GM12865 (cell line): ENCODE measurements around the gene C14orf132.
A peak's percentile ranks its signal among the peaks of the same experiment; 100 is the strongest.

Experiments used
- DNase-seq: peaks from one replicate; pipeline ENCODE4 v3.0.0; 2010; ENCODE audit warnings: low read depth
- H3K4me3 ChIP-seq: 2 replicates; pipeline ENCODE4 v1.5.1; 2011; ENCODE audit warnings: mild to moderate bottlenecking, low read depth, low read length, control low read depth
- TF ChIP-seq, protein P1 (sequence below): IDR thresholded peaks from 2 replicates; pipeline ENCODE4 v1.5.1; 2011; ENCODE audit warnings: low read length, control low read depth, low read depth, inconsistent platforms; ENCODE audit not compliant: insufficient read depth; ENCODE audit errors: missing control alignments

Gene C14orf132

DNA sequence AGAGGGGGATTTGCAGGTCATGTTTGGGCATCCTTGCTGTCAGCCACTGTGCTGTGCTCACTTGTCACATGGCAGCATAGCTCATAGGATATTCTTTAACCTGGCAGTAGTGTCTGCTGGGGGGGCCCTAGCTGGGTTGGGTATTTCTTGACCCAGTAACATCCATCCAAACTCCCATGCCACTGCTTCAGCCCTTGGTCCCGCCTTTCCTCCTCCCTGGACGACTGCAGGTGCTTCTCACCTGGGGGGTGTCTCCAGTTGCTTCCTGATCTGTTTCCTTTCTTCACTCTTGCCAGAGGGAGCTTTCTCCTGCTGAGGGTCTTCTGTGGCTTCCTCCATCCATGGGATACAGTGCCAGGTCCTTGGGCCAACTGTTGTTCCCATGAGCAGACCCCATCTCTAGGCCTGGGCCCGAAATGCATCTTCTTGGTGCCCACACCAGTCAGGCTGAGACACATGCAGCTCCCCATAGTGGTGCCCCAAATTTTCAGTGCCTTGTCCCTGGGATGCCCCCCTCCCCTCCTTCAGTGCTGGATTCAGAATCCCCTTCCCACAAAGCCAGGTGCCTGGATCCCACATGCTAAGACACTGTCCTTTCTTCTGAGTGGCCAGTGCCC, 20.5 kb downstream of the C14orf132 start:
- TF ChIP-seq, protein P1, sequence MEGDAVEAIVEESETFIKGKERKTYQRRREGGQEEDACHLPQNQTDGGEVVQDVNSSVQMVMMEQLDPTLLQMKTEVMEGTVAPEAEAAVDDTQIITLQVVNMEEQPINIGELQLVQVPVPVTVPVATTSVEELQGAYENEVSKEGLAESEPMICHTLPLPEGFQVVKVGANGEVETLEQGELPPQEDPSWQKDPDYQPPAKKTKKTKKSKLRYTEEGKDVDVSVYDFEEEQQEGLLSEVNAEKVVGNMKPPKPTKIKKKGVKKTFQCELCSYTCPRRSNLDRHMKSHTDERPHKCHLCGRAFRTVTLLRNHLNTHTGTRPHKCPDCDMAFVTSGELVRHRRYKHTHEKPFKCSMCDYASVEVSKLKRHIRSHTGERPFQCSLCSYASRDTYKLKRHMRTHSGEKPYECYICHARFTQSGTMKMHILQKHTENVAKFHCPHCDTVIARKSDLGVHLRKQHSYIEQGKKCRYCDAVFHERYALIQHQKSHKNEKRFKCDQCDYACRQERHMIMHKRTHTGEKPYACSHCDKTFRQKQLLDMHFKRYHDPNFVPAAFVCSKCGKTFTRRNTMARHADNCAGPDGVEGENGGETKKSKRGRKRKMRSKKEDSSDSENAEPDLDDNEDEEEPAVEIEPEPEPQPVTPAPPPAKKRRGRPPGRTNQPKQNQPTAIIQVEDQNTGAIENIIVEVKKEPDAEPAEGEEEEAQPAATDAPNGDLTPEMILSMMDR: no peak
- H3K4me3 ChIP-seq: no peak overlapping the region
- DNase-seq: no peak

DNA sequence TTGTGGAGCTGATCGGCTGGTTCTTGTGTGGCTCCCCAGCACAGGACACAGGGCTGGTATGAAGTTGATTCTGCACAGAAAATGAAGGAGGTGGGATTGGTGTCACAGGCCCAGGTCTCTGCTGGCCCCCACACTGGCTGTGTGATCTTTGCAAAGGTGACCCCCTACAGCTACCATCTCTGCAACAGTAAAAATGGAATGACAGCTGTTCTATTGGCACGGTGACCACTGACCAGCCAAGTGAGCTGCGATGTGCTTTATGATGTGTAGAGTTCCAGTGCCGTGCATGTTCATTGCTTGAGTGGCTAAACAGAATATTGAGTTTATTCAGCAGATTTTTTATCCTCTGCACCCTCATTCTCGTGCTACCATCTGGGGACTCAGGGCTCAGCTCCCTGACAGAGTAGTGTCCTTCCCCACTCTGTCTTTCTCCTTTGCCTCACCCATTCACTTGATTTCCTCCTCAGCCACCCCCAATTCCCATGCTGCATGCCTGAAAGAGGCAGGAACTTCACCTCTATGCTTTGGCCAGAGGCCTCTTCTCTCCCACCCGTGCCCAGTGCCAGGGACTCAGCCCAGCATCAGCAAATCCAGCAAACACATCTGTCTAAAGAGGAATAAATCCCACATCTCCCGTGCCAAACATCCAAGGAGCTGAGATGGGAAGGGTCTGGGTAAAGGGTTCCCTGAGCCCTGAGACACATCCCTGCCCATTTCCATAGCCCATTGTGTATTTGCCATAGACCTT, 21.2 kb downstream of the C14orf132 start:
- DNase-seq: no peak
- TF ChIP-seq, protein P1: no peak
- H3K4me3 ChIP-seq: no peak overlapping the region

DNA sequence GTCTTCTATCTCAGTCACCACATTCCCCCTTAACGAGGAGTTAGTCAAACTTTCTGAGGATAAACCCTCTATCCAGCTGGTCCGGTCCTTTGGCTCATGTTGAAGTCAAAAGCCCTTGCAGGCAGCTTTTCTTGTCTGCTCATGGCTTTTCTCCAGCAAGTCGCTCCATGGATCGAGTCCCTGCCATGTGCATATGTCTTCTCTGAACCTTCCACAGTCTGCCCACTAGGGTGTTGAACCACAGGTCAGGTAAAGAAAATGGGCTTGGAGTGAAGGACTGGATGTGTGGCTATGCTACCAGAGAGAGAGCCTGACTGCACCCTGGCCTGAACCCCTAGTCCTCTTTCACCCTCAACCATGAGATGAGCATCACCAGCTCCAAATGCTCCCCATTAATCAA, 22.8 kb downstream of the C14orf132 start:
- no peak overlapping the region for H3K4me3 ChIP-seq
- TF ChIP-seq, protein P1: no peak
- no peak for DNase-seq

DNA sequence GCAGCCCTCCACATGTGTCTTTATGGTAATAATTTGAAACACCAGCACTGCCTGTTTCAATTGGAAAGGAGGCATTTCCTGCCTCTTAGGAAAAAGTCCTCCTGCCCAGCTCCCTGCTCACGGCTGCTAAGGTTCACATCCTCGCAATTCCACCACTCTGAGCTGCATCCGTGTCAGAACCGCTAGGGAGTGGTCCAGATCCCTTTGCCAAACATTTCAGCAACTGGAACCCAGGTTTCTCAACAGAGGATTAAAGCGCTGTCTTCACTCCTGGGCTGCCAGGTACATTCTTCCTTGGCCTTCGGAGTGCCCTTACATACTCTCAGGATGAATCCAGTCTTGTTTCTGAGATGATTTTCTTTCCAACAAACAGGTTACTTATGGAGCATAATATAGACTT, 23.3 kb downstream of the C14orf132 start:
- H3K4me3 ChIP-seq: no peak overlapping the region
- TF ChIP-seq, protein P1: no peak
- no peak for DNase-seq

DNA sequence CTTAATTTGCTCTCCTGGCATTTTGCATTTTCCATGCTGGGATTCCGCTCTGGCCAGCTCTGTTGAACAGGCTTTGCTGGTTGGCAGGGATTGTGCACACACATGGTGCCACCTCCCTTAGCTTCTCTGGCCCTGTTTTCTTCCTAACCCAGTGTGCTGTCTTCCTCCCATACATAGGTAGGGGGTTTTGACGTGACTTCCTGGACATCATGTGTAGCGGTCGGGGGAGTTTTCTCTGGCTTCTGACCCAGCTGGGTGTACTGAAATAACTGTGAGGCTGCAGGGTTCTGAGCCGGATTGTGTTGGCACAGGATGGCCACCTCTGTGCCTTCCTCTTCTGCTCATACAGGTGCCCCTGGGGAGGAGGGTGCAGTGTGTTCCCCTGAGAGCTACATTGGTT, 25.7 kb downstream of the C14orf132 start:
- H3K4me3 ChIP-seq: no peak overlapping the region
- TF ChIP-seq, protein P1: no peak
- DNase-seq: peak; percentile 63

DNA sequence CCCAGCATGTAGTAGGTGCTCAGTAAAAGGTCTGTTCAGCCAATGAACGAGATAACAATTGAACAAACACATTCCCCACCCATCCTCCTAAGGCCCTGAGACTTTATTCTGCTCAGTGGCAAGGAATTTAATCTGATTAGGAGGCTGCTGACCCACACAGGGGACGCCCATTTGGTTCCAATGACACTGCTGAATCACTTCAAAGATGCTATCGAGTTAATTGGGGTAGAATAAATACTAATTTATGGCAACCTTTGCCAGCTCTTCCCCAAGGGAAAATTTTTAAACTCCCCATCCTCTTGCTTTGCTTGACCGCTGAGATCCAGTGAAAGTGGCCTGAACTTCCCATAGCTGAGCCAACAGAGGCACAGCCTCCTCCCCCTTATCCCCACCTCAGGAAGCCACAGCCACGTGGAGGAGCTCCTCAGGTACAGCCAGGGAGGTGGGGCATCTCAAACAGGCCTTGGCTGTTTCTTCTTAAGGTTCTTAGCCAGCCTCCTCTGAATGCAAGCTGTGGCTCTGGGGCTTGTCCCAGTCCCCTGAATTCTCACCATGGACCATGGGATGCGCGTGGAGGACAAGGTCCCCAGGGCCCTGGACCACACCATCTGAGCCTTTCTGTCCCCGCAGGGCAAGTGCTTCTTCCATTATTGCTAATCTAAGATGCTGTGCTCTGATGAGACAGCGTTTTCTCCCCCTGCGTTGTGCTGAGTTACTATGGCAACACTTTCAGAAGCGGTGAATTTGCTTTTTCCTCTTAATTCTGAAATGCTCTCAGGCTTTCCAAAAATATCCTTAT, 26.7 kb downstream of the C14orf132 start:
- no peak overlapping the region for H3K4me3 ChIP-seq
- DNase-seq: peak; percentile 54
- TF ChIP-seq, protein P1: no peak
